GM23338 (cell line): ENCODE measurements around the gene EPS8. TPM values are rescaled to one million over a fixed set of nuclear protein-coding genes. Genes with fewer than 3 reads are reported as not detected.
"Not testable (repeated sequence)": the region's sequence is repeated elsewhere in the genome, so short reads cannot be mapped to it uniquely, and the experiment has no call there.

ENCODE experiments used
- ATAC-seq: fragments of 200-7000 bp; cut with Tn5 transposase; 3 replicates; pipeline ENCODE4 v1.9.1; 2020
- DNase-seq: peaks from one replicate; pipeline ENCODE4 v3.0.0-alpha.2; 2015; ENCODE audit warnings: low spot score
- H2AFZ ChIP-seq: fragments of 200-600 bp; sonication (generic); 2 replicates; pipeline ENCODE4 v1.8.0; 2016; ENCODE audit warnings: antibody characterized with exemption, mild to moderate bottlenecking, moderate library complexity
- H3F3A ChIP-seq: fragments of 200-600 bp; sonication (generic); replicated peaks from 2 replicates; pipeline ENCODE4 v1.8.0; 2017; ENCODE audit warnings: antibody characterized with exemption, mixed run types, low read depth
- H3K27ac ChIP-seq: fragments of 200-600 bp; sonication (generic); 2 replicates; pipeline ENCODE4 v1.6.1; 2016; ENCODE audit warnings: low read depth
- H3K27me3 ChIP-seq: fragments of 200-600 bp; sonication (generic); 2 replicates; pipeline ENCODE4 v1.8.0; 2016; ENCODE audit warnings: mild to moderate bottlenecking, mixed run types, moderate library complexity; ENCODE audit not compliant: insufficient read depth
- H3K36me3 ChIP-seq: fragments of 200-600 bp; sonication (generic); 2 replicates; pipeline ENCODE4 v1.8.0; 2016; ENCODE audit warnings: mild to moderate bottlenecking; ENCODE audit not compliant: insufficient read depth
- H3K4me1 ChIP-seq: fragments of 200-600 bp; sonication (generic); 2 replicates; pipeline ENCODE4 v1.8.0; 2016; ENCODE audit warnings: mild to moderate bottlenecking, moderate library complexity; ENCODE audit not compliant: insufficient read depth
- H3K4me2 ChIP-seq: fragments of 200-600 bp; sonication (generic); 2 replicates; pipeline ENCODE4 v1.7.1; 2017; ENCODE audit warnings: mixed run types
- H3K4me3 ChIP-seq: fragments of 200-600 bp; sonication (generic); 2 replicates; pipeline ENCODE4 v1.6.1; 2016; ENCODE audit warnings: mixed run types
- H3K79me2 ChIP-seq: fragments of 200-600 bp; sonication (generic); replicated peaks from 2 replicates; pipeline ENCODE4 v1.8.0; 2017; ENCODE audit warnings: mild to moderate bottlenecking; ENCODE audit not compliant: insufficient read depth
- H3K9me2 ChIP-seq: fragments of 200-600 bp; sonication (generic); 2 replicates; pipeline ENCODE4 v1.8.0; 2017; ENCODE audit not compliant: insufficient read depth
- H4K20me1 ChIP-seq: fragments of 200-600 bp; sonication (generic); replicated peaks from 2 replicates; pipeline ENCODE4 v1.8.0; 2017; ENCODE audit warnings: mild to moderate bottlenecking; ENCODE audit not compliant: insufficient read depth
- H3K27ac Mint-ChIP-seq: 2 replicates; pipeline ENCODE4 v1.8.0; 2020; ENCODE audit warnings: inconsistent platforms, mild to moderate bottlenecking, moderate library complexity, mixed read lengths
- H3K27me3 Mint-ChIP-seq: 3 replicates; pipeline ENCODE4 v1.8.0; 2022; ENCODE audit warnings: low read depth, mild to moderate bottlenecking, moderate library complexity, mixed read lengths, inconsistent platforms; ENCODE audit not compliant: insufficient read depth, poor library complexity
- H3K36me3 Mint-ChIP-seq: 3 replicates; pipeline ENCODE4 v1.8.0; 2021; ENCODE audit warnings: low read depth, mild to moderate bottlenecking, inconsistent platforms, moderate library complexity, mixed read lengths
- H3K4me1 Mint-ChIP-seq: 3 replicates; pipeline ENCODE4 v1.8.0; 2020; ENCODE audit warnings: mild to moderate bottlenecking, inconsistent platforms, mixed read lengths
- H3K4me3 Mint-ChIP-seq: 3 replicates; pipeline ENCODE4 v1.8.0; 2021; ENCODE audit warnings: moderate library complexity, mild to moderate bottlenecking, inconsistent platforms, mixed read lengths
- H3K9me3 Mint-ChIP-seq: 3 replicates; pipeline ENCODE4 v1.8.0; 2020; ENCODE audit warnings: moderate library complexity, mild to moderate bottlenecking, inconsistent platforms, mixed read lengths
- CREB1 ChIP-seq: fragments of 250-450 bp; sonication (Bioruptor Pico); IDR thresholded peaks from 2 replicates; pipeline ENCODE4 v1.5.0; 2020; ENCODE audit warnings: low read depth, mild to moderate bottlenecking, moderate library complexity
- CTCF ChIP-seq, 2 experiments: fragments of 200-600 bp in 1 of 2; sonication (generic) in 1 of 2; conservative IDR thresholded peaks; 2 replicates each; pipeline versions ENCODE4 v1.5.1 to v1.6.1; 2016 to 2017; ENCODE audit warnings: antibody characterized with exemption in 2 of 2, low read depth in 2 of 2, mild to moderate bottlenecking in 2 of 2, moderate library complexity in 1 of 2
- JUNB ChIP-seq: IDR thresholded peaks from one replicate; pipeline ENCODE4 v1.6.1; 2016; ENCODE audit warnings: antibody characterized with exemption; ENCODE audit not compliant: unreplicated experiment
- NANOG ChIP-seq: IDR thresholded peaks from 2 replicates; pipeline ENCODE4 v1.6.1; 2016; ENCODE audit warnings: antibody characterized with exemption, borderline replicate concordance
- STAT1 ChIP-seq: IDR thresholded peaks from one replicate; pipeline ENCODE4 v1.6.1; 2016; ENCODE audit warnings: antibody characterized with exemption; ENCODE audit not compliant: unreplicated experiment
- ZNF114 ChIP-seq: fragments of 250-450 bp; sonication (Bioruptor Pico); IDR thresholded peaks from 2 replicates; pipeline ENCODE4 v1.5.0; 2020; ENCODE audit warnings: mild to moderate bottlenecking, moderate library complexity
- ZNF331 ChIP-seq: fragments of 250-450 bp; sonication (Bioruptor Pico); IDR thresholded peaks from 2 replicates; pipeline ENCODE4 v1.5.0; 2020; ENCODE audit warnings: low read depth, mild to moderate bottlenecking, moderate library complexity
- polyA plus RNA-seq: library from polyadenylated mRNA; unstranded; fragments of >200 nt; fragmentation: Nextera tagmentation; extraction: Ambion mirVana; gene quantifications from 2 replicates; pipeline ENCODE4 v1.2.1, GENCODE V29; 2016
- total RNA-seq: library from RNA; depleted of rRNA; stranded (reverse); fragments of >200 nt; shearing (Covaris generic); gene quantifications from 2 replicates; pipeline ENCODE4 v1.2.3, GENCODE V29; 2014
- TF ChIP-seq, protein P1 (sequence below): IDR thresholded peaks from 2 replicates; pipeline ENCODE4 v1.6.1; 2016; ENCODE audit warnings: antibody characterized with exemption
- TF ChIP-seq, protein P2 (sequence below): IDR thresholded peaks from one replicate; pipeline ENCODE4 v1.6.1; 2018; ENCODE audit warnings: antibody characterized with exemption; ENCODE audit not compliant: unreplicated experiment

EPS8 gene
- total and polyA plus RNA-seq, 2 experiments from 2014 or later: 3.5 to 5.4 TPM

DNA sequence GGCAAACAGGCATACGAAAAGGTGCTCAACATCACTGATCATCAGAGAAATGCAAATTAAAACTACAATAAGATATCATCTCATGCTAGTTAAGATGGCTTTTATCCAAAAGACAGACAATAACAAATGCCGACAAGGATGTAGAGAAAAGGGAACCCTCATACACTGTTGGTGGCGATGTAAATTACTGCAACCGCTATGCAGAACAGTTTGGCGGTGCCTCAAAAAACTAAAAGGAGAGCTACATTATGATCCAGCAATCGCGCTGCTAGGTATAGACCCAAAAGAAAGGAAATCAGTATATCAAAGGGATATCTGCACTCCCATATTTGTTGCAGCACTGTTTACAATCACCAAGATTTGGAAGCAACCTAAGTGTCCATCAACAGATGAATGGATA, 27.0 kb downstream of the EPS8 start:
- not testable (repeated sequence) for H3K4me3 Mint-ChIP-seq, H3K27ac ChIP-seq, H3K4me3 ChIP-seq, H3K4me2 ChIP-seq, H3K36me3 ChIP-seq, H3K79me2 ChIP-seq, H3K9me2 ChIP-seq, DNase-seq, ATAC-seq, H2AFZ ChIP-seq, H3K27ac Mint-ChIP-seq, H3K27me3 ChIP-seq, H3K27me3 Mint-ChIP-seq, H4K20me1 ChIP-seq, H3K36me3 Mint-ChIP-seq, H3F3A ChIP-seq, H3K9me3 Mint-ChIP-seq
- peaks cover 19% of the 10 kb centered on the region; the same call in 2 of the 3 replicates for H3K4me1 Mint-ChIP-seq
- H3K4me1 ChIP-seq: peaks cover 11% of the 10 kb centered on the region; the same call in 1 of the 2 replicates

DNA sequence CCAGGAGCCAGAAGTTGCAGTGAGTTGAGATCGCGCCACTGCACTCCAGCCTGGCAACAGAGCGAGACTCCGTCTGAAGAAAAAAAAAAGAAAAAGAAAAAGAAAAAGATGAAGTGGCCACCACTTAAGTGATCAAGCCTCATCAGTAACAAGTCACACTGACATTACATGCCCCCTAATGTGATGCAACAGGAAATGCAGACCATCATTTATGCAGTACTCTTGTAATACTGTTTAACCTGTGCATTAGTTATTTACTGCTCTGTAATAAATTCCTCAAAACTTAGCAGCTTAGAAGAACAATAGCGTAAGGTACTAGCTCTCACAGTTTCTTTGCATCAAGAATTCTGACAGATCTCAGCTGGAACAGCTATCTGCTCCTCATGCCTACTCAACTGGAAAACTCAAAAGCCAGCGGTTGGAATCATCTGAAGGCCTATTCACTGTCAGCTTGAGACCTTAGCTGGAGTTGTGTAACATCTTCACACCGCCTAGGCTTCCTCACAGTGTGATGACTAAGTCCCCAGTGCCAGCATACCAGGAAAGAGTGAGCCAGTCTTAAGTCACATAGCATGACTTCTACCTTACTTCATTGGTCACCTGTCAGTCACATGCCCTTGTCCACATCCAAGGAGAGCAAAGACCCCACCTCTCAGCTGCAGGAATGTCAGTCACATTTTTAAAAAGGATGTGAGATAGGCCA, 31.5 kb downstream of the EPS8 start:
- Histone ChIP-seq H3K79me2 (no peaks in the 10 kb centered on the region), H4K20me1 (no peaks in the 10 kb centered on the region), H2AFZ (no peak overlapping the region), H3K4me2 (no peak overlapping the region), H3K4me3 (no peak overlapping the region), H3K36me3 (no peaks in the 10 kb centered on the region), H3K27ac (no peak overlapping the region), H3K4me1 (peaks cover 4% of the 10 kb centered on the region; the same call in 1 of the 2 replicates), H3K9me2 (no peaks in the 10 kb centered on the region), H3K27me3 (no peaks in the 10 kb centered on the region), H3F3A (no peaks in the 10 kb centered on the region)
- Mint-ChIP-seq H3K27me3 (no peaks in the 10 kb centered on the region), H3K9me3 (no peaks in the 10 kb centered on the region), H3K27ac (no peak overlapping the region), H3K4me1 (peaks cover 14% of the 10 kb centered on the region; the same call in 2 of the 3 replicates), H3K36me3 (no peaks in the 10 kb centered on the region), H3K4me3 (no peak overlapping the region)
- ATAC-seq: no peak
- DNase-seq: no peak
- no peak for TF ChIP-seq CTCF (conservative IDR thresholded peaks at IDR 0.05; ENCODE audit: low read depth in 2 of 2)
- TF ChIP-seq CREB1 (CRISPR knock-in tag): no peak
- TF ChIP-seq, protein P1, sequence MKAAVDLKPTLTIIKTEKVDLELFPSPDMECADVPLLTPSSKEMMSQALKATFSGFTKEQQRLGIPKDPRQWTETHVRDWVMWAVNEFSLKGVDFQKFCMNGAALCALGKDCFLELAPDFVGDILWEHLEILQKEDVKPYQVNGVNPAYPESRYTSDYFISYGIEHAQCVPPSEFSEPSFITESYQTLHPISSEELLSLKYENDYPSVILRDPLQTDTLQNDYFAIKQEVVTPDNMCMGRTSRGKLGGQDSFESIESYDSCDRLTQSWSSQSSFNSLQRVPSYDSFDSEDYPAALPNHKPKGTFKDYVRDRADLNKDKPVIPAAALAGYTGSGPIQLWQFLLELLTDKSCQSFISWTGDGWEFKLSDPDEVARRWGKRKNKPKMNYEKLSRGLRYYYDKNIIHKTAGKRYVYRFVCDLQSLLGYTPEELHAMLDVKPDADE: no peak
- TF ChIP-seq NANOG: no peak
- TF ChIP-seq STAT1: no peak
- no peak for TF ChIP-seq JUNB
- TF ChIP-seq ZNF331 (CRISPR knock-in tag): no peak
- TF ChIP-seq, protein P2, sequence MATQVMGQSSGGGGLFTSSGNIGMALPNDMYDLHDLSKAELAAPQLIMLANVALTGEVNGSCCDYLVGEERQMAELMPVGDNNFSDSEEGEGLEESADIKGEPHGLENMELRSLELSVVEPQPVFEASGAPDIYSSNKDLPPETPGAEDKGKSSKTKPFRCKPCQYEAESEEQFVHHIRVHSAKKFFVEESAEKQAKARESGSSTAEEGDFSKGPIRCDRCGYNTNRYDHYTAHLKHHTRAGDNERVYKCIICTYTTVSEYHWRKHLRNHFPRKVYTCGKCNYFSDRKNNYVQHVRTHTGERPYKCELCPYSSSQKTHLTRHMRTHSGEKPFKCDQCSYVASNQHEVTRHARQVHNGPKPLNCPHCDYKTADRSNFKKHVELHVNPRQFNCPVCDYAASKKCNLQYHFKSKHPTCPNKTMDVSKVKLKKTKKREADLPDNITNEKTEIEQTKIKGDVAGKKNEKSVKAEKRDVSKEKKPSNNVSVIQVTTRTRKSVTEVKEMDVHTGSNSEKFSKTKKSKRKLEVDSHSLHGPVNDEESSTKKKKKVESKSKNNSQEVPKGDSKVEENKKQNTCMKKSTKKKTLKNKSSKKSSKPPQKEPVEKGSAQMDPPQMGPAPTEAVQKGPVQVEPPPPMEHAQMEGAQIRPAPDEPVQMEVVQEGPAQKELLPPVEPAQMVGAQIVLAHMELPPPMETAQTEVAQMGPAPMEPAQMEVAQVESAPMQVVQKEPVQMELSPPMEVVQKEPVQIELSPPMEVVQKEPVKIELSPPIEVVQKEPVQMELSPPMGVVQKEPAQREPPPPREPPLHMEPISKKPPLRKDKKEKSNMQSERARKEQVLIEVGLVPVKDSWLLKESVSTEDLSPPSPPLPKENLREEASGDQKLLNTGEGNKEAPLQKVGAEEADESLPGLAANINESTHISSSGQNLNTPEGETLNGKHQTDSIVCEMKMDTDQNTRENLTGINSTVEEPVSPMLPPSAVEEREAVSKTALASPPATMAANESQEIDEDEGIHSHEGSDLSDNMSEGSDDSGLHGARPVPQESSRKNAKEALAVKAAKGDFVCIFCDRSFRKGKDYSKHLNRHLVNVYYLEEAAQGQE: no peak
- TF ChIP-seq ZNF114 (CRISPR knock-in tag): no peak
